ENCODE data around the gene BLCAP.
"Not testable (repeated sequence)": the region's sequence is repeated elsewhere in the genome, so short reads cannot be mapped to it uniquely, and the experiment has no call there.

BLCAP gene

GRCh38 chr20:37554721-37555298 is 27.1 kb upstream of the BLCAP start:
- H3K9me3 ChIP-seq (ENCODE audit: control insufficient read depth, insufficient read depth, low read length); H3K36me3 ChIP-seq (ENCODE audit: control insufficient read depth, insufficient read depth, low read length); H3K27me3 ChIP-seq (ENCODE audit: control insufficient read depth, insufficient read depth, low read length); H3K4me3 ChIP-seq (ENCODE audit: low read depth, low read length); H3K27ac ChIP-seq (ENCODE audit: low read depth, low read length); H3K4me1 ChIP-seq (ENCODE audit: control insufficient read depth, insufficient read depth, low read length); H3K9ac ChIP-seq (ENCODE audit: low read depth, low read length): not testable (repeated sequence)

GRCh38 chr20:37552415-37552814 is 24.7 kb upstream of the BLCAP start:
- no peaks in the 10 kb centered on the region; the same call in 1 of the 2 replicates for H3K4me1 ChIP-seq (ENCODE audit: control insufficient read depth, insufficient read depth, low read length)
- H3K4me3 ChIP-seq (ENCODE audit: low read depth, low read length) = no peak overlapping the region
- H3K36me3 ChIP-seq (ENCODE audit: control insufficient read depth, insufficient read depth, low read length) = no peaks in the 10 kb centered on the region
- H3K27ac ChIP-seq (ENCODE audit: low read depth, low read length) = no peak overlapping the region
- H3K9me3 ChIP-seq (ENCODE audit: control insufficient read depth, insufficient read depth, low read length) = no peaks in the 10 kb centered on the region
- H3K9ac ChIP-seq (ENCODE audit: low read depth, low read length) = no peak overlapping the region
- no peaks in the 10 kb centered on the region for H3K27me3 ChIP-seq (ENCODE audit: control insufficient read depth, insufficient read depth, low read length)

GRCh38 chr20:37551660-37552059 is 24.0 kb upstream of the BLCAP start:
- not testable (repeated sequence) for H3K27ac ChIP-seq (ENCODE audit: low read depth, low read length); H3K9me3 ChIP-seq (ENCODE audit: control insufficient read depth, insufficient read depth, low read length); H3K4me3 ChIP-seq (ENCODE audit: low read depth, low read length); H3K36me3 ChIP-seq (ENCODE audit: control insufficient read depth, insufficient read depth, low read length); H3K4me1 ChIP-seq (ENCODE audit: control insufficient read depth, insufficient read depth, low read length); H3K27me3 ChIP-seq (ENCODE audit: control insufficient read depth, insufficient read depth, low read length); H3K9ac ChIP-seq (ENCODE audit: low read depth, low read length)

GRCh38 chr20:37550101-37550920 is 22.6 kb upstream of the BLCAP start:
- H3K4me1 ChIP-seq (ENCODE audit: control insufficient read depth, insufficient read depth, low read length); H3K9me3 ChIP-seq (ENCODE audit: control insufficient read depth, insufficient read depth, low read length); H3K36me3 ChIP-seq (ENCODE audit: control insufficient read depth, insufficient read depth, low read length); H3K4me3 ChIP-seq (ENCODE audit: low read depth, low read length); H3K9ac ChIP-seq (ENCODE audit: low read depth, low read length); H3K27ac ChIP-seq (ENCODE audit: low read depth, low read length); H3K27me3 ChIP-seq (ENCODE audit: control insufficient read depth, insufficient read depth, low read length): not testable (repeated sequence)

- no peak overlapping the region for H3K4me3 ChIP-seq (ENCODE audit: low read depth, low read length)
- H3K4me1 ChIP-seq (ENCODE audit: control insufficient read depth, insufficient read depth, low read length) = no peaks in the 10 kb centered on the region; the same call in 1 of the 2 replicates
- H3K9ac ChIP-seq (ENCODE audit: low read depth, low read length) = no peak overlapping the region
- no peak overlapping the region for H3K27ac ChIP-seq (ENCODE audit: low read depth, low read length)
- H3K36me3 ChIP-seq (ENCODE audit: control insufficient read depth, insufficient read depth, low read length) = no peaks in the 10 kb centered on the region
- H3K27me3 ChIP-seq (ENCODE audit: control insufficient read depth, insufficient read depth, low read length) = no peaks in the 10 kb centered on the region
- no peaks in the 10 kb centered on the region for H3K9me3 ChIP-seq (ENCODE audit: control insufficient read depth, insufficient read depth, low read length)
Measured at GRCh38 chr20:37547912-37548311, 20.2 kb upstream of the BLCAP start.

- H3K9ac ChIP-seq (ENCODE audit: low read depth, low read length) = no peak overlapping the region
- H3K36me3 ChIP-seq (ENCODE audit: control insufficient read depth, insufficient read depth, low read length) = no peaks in the 10 kb centered on the region
- H3K27ac ChIP-seq (ENCODE audit: low read depth, low read length) = no peak overlapping the region
- no peaks in the 10 kb centered on the region for H3K27me3 ChIP-seq (ENCODE audit: control insufficient read depth, insufficient read depth, low read length)
- H3K4me3 ChIP-seq (ENCODE audit: low read depth, low read length) = no peak overlapping the region
- no peaks in the 10 kb centered on the region; the same call in 1 of the 2 replicates for H3K4me1 ChIP-seq (ENCODE audit: control insufficient read depth, insufficient read depth, low read length)
- H3K9me3 ChIP-seq (ENCODE audit: control insufficient read depth, insufficient read depth, low read length) = no peaks in the 10 kb centered on the region
Measured at GRCh38 chr20:37545516-37545915, 17.8 kb upstream of the BLCAP start.

- H3K27ac ChIP-seq (ENCODE audit: low read depth, low read length) = no peak overlapping the region
- H3K36me3 ChIP-seq (ENCODE audit: control insufficient read depth, insufficient read depth, low read length) = no peaks in the 10 kb centered on the region
- no peaks in the 10 kb centered on the region for H3K27me3 ChIP-seq (ENCODE audit: control insufficient read depth, insufficient read depth, low read length)
- no peak overlapping the region for H3K4me3 ChIP-seq (ENCODE audit: low read depth, low read length)
- no peak overlapping the region for H3K9ac ChIP-seq (ENCODE audit: low read depth, low read length)
- no peaks in the 10 kb centered on the region for H3K4me1 ChIP-seq (ENCODE audit: control insufficient read depth, insufficient read depth, low read length)
- no peaks in the 10 kb centered on the region for H3K9me3 ChIP-seq (ENCODE audit: control insufficient read depth, insufficient read depth, low read length)
Measured at GRCh38 chr20:37544386-37544785, 16.7 kb upstream of the BLCAP start.

GRCh38 chr20:37543828-37544227 is 16.2 kb upstream of the BLCAP start:
- Histone ChIP-seq H3K4me1 (ENCODE audit: control insufficient read depth, insufficient read depth, low read length) (no peaks in the 10 kb centered on the region), H3K4me3 (ENCODE audit: low read depth, low read length) (no peak overlapping the region), H3K27ac (ENCODE audit: low read depth, low read length) (no peak overlapping the region), H3K9me3 (ENCODE audit: control insufficient read depth, insufficient read depth, low read length) (no peaks in the 10 kb centered on the region), H3K9ac (ENCODE audit: low read depth, low read length) (no peak overlapping the region), H3K36me3 (ENCODE audit: control insufficient read depth, insufficient read depth, low read length) (no peaks in the 10 kb centered on the region), H3K27me3 (ENCODE audit: control insufficient read depth, insufficient read depth, low read length) (no peaks in the 10 kb centered on the region)

- no peaks in the 10 kb centered on the region for H3K27me3 ChIP-seq (ENCODE audit: control insufficient read depth, insufficient read depth, low read length)
- no peak overlapping the region for H3K9ac ChIP-seq (ENCODE audit: low read depth, low read length)
- H3K27ac ChIP-seq (ENCODE audit: low read depth, low read length) = no peak overlapping the region
- no peaks in the 10 kb centered on the region for H3K9me3 ChIP-seq (ENCODE audit: control insufficient read depth, insufficient read depth, low read length)
- H3K4me3 ChIP-seq (ENCODE audit: low read depth, low read length) = no peak overlapping the region
- H3K4me1 ChIP-seq (ENCODE audit: control insufficient read depth, insufficient read depth, low read length) = no peaks in the 10 kb centered on the region
- H3K36me3 ChIP-seq (ENCODE audit: control insufficient read depth, insufficient read depth, low read length) = no peaks in the 10 kb centered on the region
Measured at GRCh38 chr20:37542281-37542680, 14.6 kb upstream of the BLCAP start.

GRCh38 chr20:37541326-37541725 is 13.7 kb upstream of the BLCAP start:
- H3K4me1 ChIP-seq (ENCODE audit: control insufficient read depth, insufficient read depth, low read length) = no peaks in the 10 kb centered on the region
- no peaks in the 10 kb centered on the region for H3K27me3 ChIP-seq (ENCODE audit: control insufficient read depth, insufficient read depth, low read length)
- no peak overlapping the region for H3K27ac ChIP-seq (ENCODE audit: low read depth, low read length)
- no peak overlapping the region for H3K9ac ChIP-seq (ENCODE audit: low read depth, low read length)
- H3K36me3 ChIP-seq (ENCODE audit: control insufficient read depth, insufficient read depth, low read length) = no peaks in the 10 kb centered on the region
- no peak overlapping the region for H3K4me3 ChIP-seq (ENCODE audit: low read depth, low read length)
- H3K9me3 ChIP-seq (ENCODE audit: control insufficient read depth, insufficient read depth, low read length) = no peaks in the 10 kb centered on the region

- H3K9me3 ChIP-seq (ENCODE audit: control insufficient read depth, insufficient read depth, low read length); H3K4me1 ChIP-seq (ENCODE audit: control insufficient read depth, insufficient read depth, low read length); H3K27ac ChIP-seq (ENCODE audit: low read depth, low read length); H3K36me3 ChIP-seq (ENCODE audit: control insufficient read depth, insufficient read depth, low read length); H3K4me3 ChIP-seq (ENCODE audit: low read depth, low read length); H3K9ac ChIP-seq (ENCODE audit: low read depth, low read length); H3K27me3 ChIP-seq (ENCODE audit: control insufficient read depth, insufficient read depth, low read length): not testable (repeated sequence)
Measured at GRCh38 chr20:37540838-37541237, 13.2 kb upstream of the BLCAP start.

Data from HUES48 (cell line).